Ascending aorta (tissue), 2 donors: ENCODE results near the gene CYP4F22. TPM values are rescaled to one million over a fixed set of nuclear protein-coding genes. Genes with fewer than 3 reads are reported as not detected.

Source experiments
- DNase-seq, 2 donors: peaks; one replicate each; pipeline ENCODE4 v3.0.0-alpha.2; 2019; ENCODE audit warnings: low spot score in 2 of 2
- H3K27ac ChIP-seq, 2 donors: fragments of 200-600 bp; sonication (generic); one replicate each; pipeline ENCODE4 v1.5.1; 2016 to 2017; ENCODE audit warnings: mild to moderate bottlenecking in 1 of 2
- H3K27me3 ChIP-seq: fragments of 200-600 bp; sonication (generic); one replicate; pipeline ENCODE4 v1.5.1; 2017
- H3K36me3 ChIP-seq, 2 donors: fragments of 200-600 bp; sonication (generic); one replicate each; pipeline ENCODE4 v1.5.1; 2016
- H3K4me1 ChIP-seq, 2 donors: fragments of 200-600 bp; sonication (generic); one replicate each; pipeline ENCODE4 v1.5.1; 2016 to 2017; ENCODE audit warnings: mild to moderate bottlenecking in 1 of 2
- H3K4me3 ChIP-seq, 2 donors: fragments of 200-600 bp; sonication (generic); one replicate each; pipeline ENCODE4 v1.5.1; 2016 to 2017; ENCODE audit warnings: mild to moderate bottlenecking in 1 of 2
- H3K9me3 ChIP-seq, 2 donors: fragments of 200-600 bp; sonication (generic); one replicate each; pipeline ENCODE4 v1.5.1; 2016
- CTCF ChIP-seq, 3 experiments: fragments of 200-600 bp in 2 of 3; fragments of 450-650 bp in 1 of 3; sonication (generic) in 2 of 3; IDR thresholded peaks; one replicate each; pipeline ENCODE4 v1.5.1; 2016 to 2019; ENCODE audit warnings: antibody characterized with exemption in 3 of 3, mild to moderate bottlenecking in 1 of 3, moderate library complexity in 1 of 3
- intact Hi-C: fragments of 100-400 bp; cut with DNase I; formaldehyde crosslinking; loops from one replicate; pipeline ENCODE4 v1.15.1; 2023
- total RNA-seq: library from RNA; depleted of rRNA; stranded (reverse); fragments of >200 nt; gene quantifications from one replicate; pipeline ENCODE4 v1.1.0, GENCODE V29; 2016

The CYP4F22 gene
- total RNA-seq, 1 donor from 2014 or later = not detected

- H3K27ac ChIP-seq = peak overlapping the region in 1 of 2 donors; percentile 55
- no peaks in the 10 kb centered on the region for H3K27me3 ChIP-seq
- TF ChIP-seq CTCF (IDR thresholded peaks at IDR 0.05) = peak; percentile 77 to 89 (median 77)
- intact Hi-C loops = loop anchor here (1.0 to 5.0 kb wide), 5 partner anchors 104 to 464 kb away; partner anchors contain the start of genes AKAP8 and AKAP8L
- H3K9me3 ChIP-seq = no peaks in the 10 kb centered on the region
- peak; percentile 73 to 94 for DNase-seq
- peaks cover 6 to 8% of the 10 kb centered on the region in 2 donors for H3K4me1 ChIP-seq
- H3K36me3 ChIP-seq = no peaks in the 10 kb centered on the region
- peak overlapping the region; percentile 44 to 59 for H3K4me3 ChIP-seq
Observed at GRCh38 chr19:15555759-15556633, 47.7 kb downstream of the CYP4F22 start.

DNA sequence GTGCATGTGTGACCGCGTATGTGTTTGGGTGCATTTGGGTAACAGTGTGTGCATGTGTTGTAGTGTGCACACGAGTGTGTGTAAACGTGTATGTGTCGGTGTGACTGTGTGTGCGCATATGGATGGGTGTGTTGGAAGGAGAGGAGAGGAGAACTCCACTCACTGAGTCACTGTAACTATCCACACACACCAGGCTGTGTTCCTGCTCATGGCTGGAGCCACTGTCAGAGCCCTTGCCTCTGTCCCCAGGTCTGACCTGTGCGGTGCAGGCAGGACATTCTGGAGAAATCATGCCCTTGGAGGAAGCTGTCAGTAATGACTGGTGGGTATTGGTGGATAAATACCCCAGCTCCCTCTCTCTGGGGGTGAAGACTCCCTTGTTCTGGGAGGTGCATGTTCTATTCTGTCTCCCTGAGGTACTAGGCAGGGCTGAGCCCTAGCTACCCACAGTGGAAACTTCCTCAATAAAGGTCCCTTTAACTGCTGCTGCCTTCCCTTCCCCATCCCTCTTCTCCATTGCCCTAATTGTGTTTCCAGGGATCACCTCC lies 48.4 kb downstream of the CYP4F22 start:
- DNase-seq = no peak
- H3K27ac ChIP-seq = no peak overlapping the region
- peaks cover 3 to 8% of the 10 kb centered on the region in 2 donors for H3K4me1 ChIP-seq
- H3K36me3 ChIP-seq = no peaks in the 10 kb centered on the region
- H3K9me3 ChIP-seq = no peaks in the 10 kb centered on the region
- intact Hi-C loops = loop anchor here (1.0 to 5.0 kb wide), 5 partner anchors 104 to 464 kb away; partner anchors contain the start of genes AKAP8 and AKAP8L
- H3K27me3 ChIP-seq = no peaks in the 10 kb centered on the region
- no peak for TF ChIP-seq CTCF (IDR thresholded peaks at IDR 0.05)
- H3K4me3 ChIP-seq = peak overlapping the region in 1 of 2 donors; percentile 59

- DNase-seq = no peak
- Histone ChIP-seq H3K9me3 (no peaks in the 10 kb centered on the region), H3K27ac (no peak overlapping the region), H3K27me3 (no peaks in the 10 kb centered on the region), H3K4me1 (peaks cover 3 to 8% of the 10 kb centered on the region in 2 donors), H3K4me3 (no peak overlapping the region), H3K36me3 (no peaks in the 10 kb centered on the region)
- intact Hi-C loops = loop anchor here (2.0 to 5.0 kb wide), 4 partner anchors 105 to 380 kb away; partner anchors contain the start of genes AKAP8 and AKAP8L
- TF ChIP-seq CTCF (IDR thresholded peaks at IDR 0.05) = no peak
Observed at GRCh38 chr19:15557223-15557622, 48.9 kb downstream of the CYP4F22 start.

DNA sequence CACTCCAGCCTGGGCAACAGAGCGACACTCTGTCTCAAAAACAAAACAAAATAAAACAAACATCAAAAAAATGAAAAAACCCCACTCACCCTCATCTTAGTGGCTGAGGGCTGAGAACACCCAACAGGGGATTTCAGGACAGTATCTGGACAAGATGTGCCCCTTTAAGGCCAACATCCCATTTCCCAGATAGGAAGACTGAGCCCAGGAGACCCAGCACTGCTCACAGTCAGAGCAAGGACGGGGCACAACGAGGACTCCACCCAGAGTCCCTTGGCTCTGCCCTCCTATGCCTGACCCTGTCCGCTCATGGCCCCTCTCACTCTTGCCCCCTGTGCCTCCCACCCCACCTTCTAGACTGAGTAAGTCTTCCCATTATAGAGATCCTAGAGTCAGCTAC lies 53.8 kb downstream of the CYP4F22 start:
- Histone ChIP-seq H3K4me3 (no peak overlapping the region), H3K36me3 (no peaks in the 10 kb centered on the region), H3K4me1 (no peaks in the 10 kb centered on the region), H3K9me3 (no peaks in the 10 kb centered on the region), H3K27me3 (no peaks in the 10 kb centered on the region), H3K27ac (no peak overlapping the region)
- no peak for TF ChIP-seq CTCF (IDR thresholded peaks at IDR 0.05)
- no peak for DNase-seq
- intact Hi-C loops = no loop called here

GRCh38 chr19:15562861-15563260 lies 54.5 kb downstream of the CYP4F22 start:
- no peaks in the 10 kb centered on the region for H3K9me3 ChIP-seq
- no peak overlapping the region for H3K27ac ChIP-seq
- intact Hi-C loops = no loop called here
- no peak for DNase-seq
- H3K27me3 ChIP-seq = no peaks in the 10 kb centered on the region
- TF ChIP-seq CTCF (IDR thresholded peaks at IDR 0.05) = no peak
- no peaks in the 10 kb centered on the region for H3K4me1 ChIP-seq
- no peak overlapping the region for H3K4me3 ChIP-seq
- no peaks in the 10 kb centered on the region for H3K36me3 ChIP-seq
